Measurements from ENCODE around the gene PFN1. TPM values are rescaled to one million over a fixed set of nuclear protein-coding genes. Genes with fewer than 3 reads are reported as not detected.
A peak's percentile ranks its signal among the peaks of the same experiment; 100 is the strongest.

The PFN1 gene
- total RNA-seq, 1 donor: 414 TPM

GRCh38 chr17:4971826-4972225 is 23.5 kb upstream of the PFN1 start:
- H3K4me3 ChIP-seq (ENCODE audit: low read length): no peak overlapping the region
- no peaks in the 10 kb centered on the region for H3K9me3 ChIP-seq (ENCODE audit: low read depth, low read length)
- no peaks in the 10 kb centered on the region for H3K27me3 ChIP-seq (ENCODE audit: insufficient read depth, low read length)
- peaks cover 46% of the 10 kb centered on the region for H3K4me1 ChIP-seq (ENCODE audit: insufficient read depth, low read length)

DNA sequence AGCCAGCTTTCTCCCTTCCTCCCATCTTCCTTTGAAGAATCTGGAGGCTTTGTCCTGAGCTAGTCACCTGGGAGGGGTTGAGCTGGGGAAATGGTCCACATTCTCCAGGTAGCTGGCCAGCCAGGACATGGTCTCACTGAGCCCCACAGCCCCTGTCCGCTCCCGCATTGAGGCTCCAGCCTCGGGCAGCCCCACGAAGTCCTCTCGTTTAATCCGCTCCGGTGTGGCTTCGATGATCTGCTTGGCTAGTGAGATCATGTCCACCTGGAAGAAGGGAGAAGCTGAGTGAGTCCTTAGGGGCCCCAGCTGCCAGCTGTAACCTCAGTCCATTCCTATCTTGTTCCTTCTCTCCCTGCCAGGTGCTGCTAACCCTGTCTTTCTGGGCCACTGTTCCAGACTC is 21.9 kb upstream of the PFN1 start:
- Histone ChIP-seq H3K27me3 (ENCODE audit: insufficient read depth, low read length) (no peaks in the 10 kb centered on the region), H3K9me3 (ENCODE audit: low read depth, low read length) (no peaks in the 10 kb centered on the region), H3K4me3 (ENCODE audit: low read length) (no peak overlapping the region), H3K4me1 (ENCODE audit: insufficient read depth, low read length) (peaks cover 61% of the 10 kb centered on the region)

- no peak overlapping the region for H3K4me3 ChIP-seq (ENCODE audit: low read length)
- no peaks in the 10 kb centered on the region for H3K27me3 ChIP-seq (ENCODE audit: insufficient read depth, low read length)
- H3K9me3 ChIP-seq (ENCODE audit: low read depth, low read length): no peaks in the 10 kb centered on the region
- H3K4me1 ChIP-seq (ENCODE audit: insufficient read depth, low read length): peaks cover 61% of the 10 kb centered on the region
These were observed 21.3 kb upstream of the PFN1 start for GRCh38 chr17:4969551-4970173.

- Histone ChIP-seq H3K4me3 (ENCODE audit: low read length) (no peak overlapping the region), H3K9me3 (ENCODE audit: low read depth, low read length) (no peaks in the 10 kb centered on the region), H3K27me3 (ENCODE audit: insufficient read depth, low read length) (no peaks in the 10 kb centered on the region), H3K4me1 (ENCODE audit: insufficient read depth, low read length) (peaks cover 55% of the 10 kb centered on the region)
These were observed 20.8 kb upstream of the PFN1 start for GRCh38 chr17:4969047-4969550.

- H3K27me3 ChIP-seq (ENCODE audit: insufficient read depth, low read length): no peaks in the 10 kb centered on the region
- H3K4me1 ChIP-seq (ENCODE audit: insufficient read depth, low read length): peaks cover 53% of the 10 kb centered on the region
- peak overlapping the region; percentile 88 for H3K4me3 ChIP-seq (ENCODE audit: low read length)
- H3K9me3 ChIP-seq (ENCODE audit: low read depth, low read length): no peaks in the 10 kb centered on the region
These were observed 20.2 kb upstream of the PFN1 start for GRCh38 chr17:4968486-4969046.

DNA sequence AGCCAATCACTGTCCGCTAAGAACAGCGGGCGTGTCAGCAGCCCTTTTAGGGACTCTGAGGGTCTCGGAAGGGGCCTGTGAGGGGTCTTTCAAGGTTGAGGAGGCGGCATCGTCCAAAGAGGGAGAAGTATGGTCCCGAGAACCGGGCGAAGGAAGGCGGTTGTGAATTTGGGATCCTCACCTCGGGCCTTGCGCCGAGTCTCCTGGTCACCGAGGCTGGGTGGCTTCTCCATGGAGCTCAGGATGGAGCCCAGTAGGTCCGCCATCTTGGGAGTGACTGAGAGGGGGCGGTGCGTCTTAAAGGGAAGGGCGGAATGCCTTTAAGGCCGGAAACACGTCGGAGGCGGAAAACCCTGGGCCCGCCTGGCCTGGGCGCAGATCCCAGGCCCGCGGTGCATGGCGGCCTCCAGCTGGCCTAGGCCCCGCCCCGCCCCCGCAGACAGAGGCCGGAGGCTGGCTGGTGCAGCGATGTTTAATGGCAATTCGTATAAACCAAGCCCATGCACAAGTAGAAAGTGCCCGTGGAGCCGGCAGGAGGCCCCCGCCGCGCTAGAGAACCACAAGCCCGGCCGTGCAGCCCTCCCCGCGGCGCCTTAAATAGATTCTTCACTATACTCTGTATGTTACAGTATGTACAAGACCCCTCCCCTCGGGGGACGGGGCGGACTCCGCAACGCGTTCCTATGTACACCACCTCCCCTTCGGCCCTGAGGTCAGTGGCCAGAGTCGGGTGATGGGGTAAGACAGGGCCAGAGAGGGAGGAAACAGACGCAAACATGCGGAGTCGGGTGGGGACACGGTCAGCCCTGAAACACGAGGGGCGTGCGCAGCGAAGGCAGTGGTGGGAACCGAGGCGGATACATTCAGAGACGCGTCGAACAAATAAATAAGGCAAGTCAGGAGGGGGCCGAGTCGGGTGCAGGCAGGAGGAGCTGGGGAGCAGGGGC is 19.5 kb upstream of the PFN1 start, which contains the start of gene SPAG7:
SPAG7 (minus strand) TSS at position 279 of the 947 bp plus-strand sequence; CDS start at position 266, 13 bp downstream.
- Histone ChIP-seq H3K27me3 (ENCODE audit: insufficient read depth, low read length) (no peaks in the 10 kb centered on the region), H3K9me3 (ENCODE audit: low read depth, low read length) (no peaks in the 10 kb centered on the region), H3K4me1 (ENCODE audit: insufficient read depth, low read length) (peaks cover 46% of the 10 kb centered on the region), H3K4me3 (ENCODE audit: low read length) (peak within 1 kb of the TSS; percentile 88)

DNA sequence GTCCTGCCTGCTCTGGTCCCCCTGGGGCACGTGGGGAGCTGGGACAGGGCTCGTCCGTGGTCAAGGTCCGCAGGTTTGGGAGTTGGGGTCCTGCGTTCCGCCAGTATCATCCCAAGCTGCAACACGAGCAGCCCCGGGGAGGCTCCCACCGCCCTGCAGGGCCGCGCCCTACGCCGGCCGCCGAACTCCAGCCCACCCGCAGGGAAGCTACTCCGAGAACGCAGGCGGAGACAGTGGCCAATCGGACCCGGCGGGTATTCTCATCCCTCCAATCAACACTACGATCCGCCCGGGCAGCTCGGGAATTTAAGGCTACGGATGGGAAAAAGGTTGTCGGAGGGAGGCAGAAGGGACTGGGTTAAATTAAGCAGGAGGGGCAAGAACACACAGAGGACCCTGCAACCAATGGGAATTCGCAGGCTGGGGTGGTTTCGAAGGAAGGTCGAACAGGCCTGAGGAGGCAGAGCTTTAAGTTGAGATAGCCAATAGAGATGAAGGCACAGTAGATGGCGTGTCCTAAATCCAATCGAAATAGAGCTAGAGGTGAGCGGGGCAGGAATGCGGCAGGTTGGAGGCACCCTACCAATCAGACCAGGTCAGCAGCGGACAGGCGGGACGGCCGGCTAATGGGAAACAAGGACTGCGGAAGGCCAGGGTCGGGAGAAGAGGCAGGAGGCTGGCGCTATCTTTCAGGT is 18.7 kb upstream of the PFN1 start:
- no peaks in the 10 kb centered on the region for H3K27me3 ChIP-seq (ENCODE audit: insufficient read depth, low read length)
- peaks cover 43% of the 10 kb centered on the region for H3K4me1 ChIP-seq (ENCODE audit: insufficient read depth, low read length)
- H3K4me3 ChIP-seq (ENCODE audit: low read length): peak overlapping the region; percentile 88
- H3K9me3 ChIP-seq (ENCODE audit: low read depth, low read length): no peaks in the 10 kb centered on the region

- Histone ChIP-seq H3K27me3 (ENCODE audit: insufficient read depth, low read length) (no peaks in the 10 kb centered on the region), H3K4me3 (ENCODE audit: low read length) (no peak overlapping the region), H3K9me3 (ENCODE audit: low read depth, low read length) (no peaks in the 10 kb centered on the region), H3K4me1 (ENCODE audit: insufficient read depth, low read length) (peaks cover 43% of the 10 kb centered on the region)
These were observed 17.1 kb upstream of the PFN1 start for GRCh38 chr17:4965311-4965986.

GRCh38 chr17:4960279-4960922 is 12.1 kb upstream of the PFN1 start:
- H3K4me3 ChIP-seq (ENCODE audit: low read length): no peak overlapping the region
- no peaks in the 10 kb centered on the region for H3K27me3 ChIP-seq (ENCODE audit: insufficient read depth, low read length)
- peaks cover 6% of the 10 kb centered on the region for H3K4me1 ChIP-seq (ENCODE audit: insufficient read depth, low read length)
- no peaks in the 10 kb centered on the region for H3K9me3 ChIP-seq (ENCODE audit: low read depth, low read length)

GRCh38 chr17:4959261-4959965 is 11.1 kb upstream of the PFN1 start:
- Histone ChIP-seq H3K4me3 (ENCODE audit: low read length) (no peak overlapping the region), H3K27me3 (ENCODE audit: insufficient read depth, low read length) (no peaks in the 10 kb centered on the region), H3K4me1 (ENCODE audit: insufficient read depth, low read length) (peaks cover 4% of the 10 kb centered on the region), H3K9me3 (ENCODE audit: low read depth, low read length) (no peaks in the 10 kb centered on the region)

GRCh38 chr17:4958102-4958501 is 9.8 kb upstream of the PFN1 start:
- Histone ChIP-seq H3K9me3 (ENCODE audit: low read depth, low read length) (no peaks in the 10 kb centered on the region), H3K4me1 (ENCODE audit: insufficient read depth, low read length) (no peaks in the 10 kb centered on the region), H3K4me3 (ENCODE audit: low read length) (no peak overlapping the region), H3K27me3 (ENCODE audit: insufficient read depth, low read length) (no peaks in the 10 kb centered on the region)

DNA sequence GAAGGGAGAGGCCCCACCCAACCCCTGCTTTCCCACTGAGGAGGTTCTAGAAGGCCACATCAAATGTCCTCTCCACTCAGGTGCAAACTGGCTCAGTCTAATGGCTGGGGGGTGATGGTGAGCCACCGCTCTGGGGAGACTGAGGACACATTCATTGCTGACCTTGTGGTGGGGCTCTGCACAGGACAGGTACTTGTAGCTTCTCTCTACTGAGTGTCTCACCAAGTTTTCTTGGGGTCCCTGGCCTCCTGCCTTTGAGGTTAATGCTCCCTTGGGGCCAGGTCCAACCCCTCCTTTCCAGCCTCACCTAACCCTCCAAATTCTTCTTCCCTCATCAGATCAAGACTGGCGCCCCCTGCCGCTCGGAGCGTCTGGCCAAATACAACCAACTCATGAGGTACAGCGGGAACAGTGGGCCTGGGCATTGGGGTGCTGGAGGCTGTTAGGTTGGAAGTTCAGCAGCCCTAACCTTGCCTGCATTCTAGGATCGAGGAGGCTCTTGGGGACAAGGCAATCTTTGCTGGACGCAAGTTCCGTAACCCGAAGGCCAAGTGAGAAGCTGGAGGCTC is 8.2 kb upstream of the PFN1 start:
- Histone ChIP-seq H3K4me1 (ENCODE audit: insufficient read depth, low read length) (peaks cover 2% of the 10 kb centered on the region), H3K4me3 (ENCODE audit: low read length) (no peak overlapping the region), H3K9me3 (ENCODE audit: low read depth, low read length) (no peaks in the 10 kb centered on the region), H3K27me3 (ENCODE audit: insufficient read depth, low read length) (no peaks in the 10 kb centered on the region)

DNA sequence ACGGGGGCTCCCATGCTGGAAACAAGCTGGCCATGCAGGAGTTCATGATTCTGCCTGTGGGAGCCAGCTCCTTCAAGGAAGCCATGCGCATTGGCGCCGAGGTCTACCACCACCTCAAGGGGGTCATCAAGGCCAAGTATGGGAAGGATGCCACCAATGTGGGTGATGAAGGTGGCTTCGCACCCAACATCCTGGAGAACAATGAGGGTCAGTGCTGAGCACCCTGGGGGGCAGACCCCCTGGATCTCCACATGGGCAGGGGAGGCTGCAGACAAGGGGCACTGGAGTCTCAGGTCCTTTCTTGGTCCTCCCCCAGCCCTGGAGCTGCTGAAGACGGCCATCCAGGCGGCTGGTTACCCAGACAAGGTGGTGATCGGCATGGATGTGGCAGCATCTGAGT is 6.8 kb upstream of the PFN1 start:
- Histone ChIP-seq H3K9me3 (ENCODE audit: low read depth, low read length) (no peaks in the 10 kb centered on the region), H3K27me3 (ENCODE audit: insufficient read depth, low read length) (no peaks in the 10 kb centered on the region), H3K4me1 (ENCODE audit: insufficient read depth, low read length) (peaks cover 17% of the 10 kb centered on the region), H3K4me3 (ENCODE audit: low read length) (no peak overlapping the region)
